Ectodermal cell (in vitro differentiated cells): ENCODE measurements around the gene CCSER1.
"Not testable (repeated sequence)": the region's sequence is repeated elsewhere in the genome, so short reads cannot be mapped to it uniquely, and the experiment has no call there.

Source experiments
- H3K27ac ChIP-seq: 2 replicates; pipeline ENCODE4 v1.7.0; 2013; ENCODE audit warnings: mild to moderate bottlenecking, low read depth, low read length; ENCODE audit not compliant: insufficient read depth, poor library complexity, severe bottlenecking
- H3K27me3 ChIP-seq: 2 replicates; pipeline ENCODE4 v1.7.0; 2013; ENCODE audit warnings: mild to moderate bottlenecking, low read length; ENCODE audit not compliant: insufficient read depth, control insufficient read depth, poor library complexity, severe bottlenecking
- H3K36me3 ChIP-seq: one replicate; pipeline ENCODE4 v1.7.0; 2013; ENCODE audit warnings: low read length; ENCODE audit not compliant: control insufficient read depth, insufficient read depth
- H3K4me1 ChIP-seq: one replicate; pipeline ENCODE4 v1.7.0; 2013; ENCODE audit warnings: low read length; ENCODE audit not compliant: control insufficient read depth, insufficient read depth
- H3K4me3 ChIP-seq: 2 replicates; pipeline ENCODE4 v1.7.0; 2013; ENCODE audit warnings: low read depth, low read length, control low read depth; ENCODE audit not compliant: insufficient read depth
- H3K9me3 ChIP-seq: 2 replicates; pipeline ENCODE4 v1.7.0; 2013; ENCODE audit warnings: mild to moderate bottlenecking, low read length, moderate library complexity; ENCODE audit not compliant: control insufficient read depth
- WGBS, 2 experiments: methylation state at CpG; one replicate each; pipeline ENCODE4 v1.1.7; 2013; ENCODE audit warnings: missing lambda C conversion rate in 2 of 2; 5-methylcytosine and 5-hydroxymethylcytosine counted together

Gene CCSER1

DNA sequence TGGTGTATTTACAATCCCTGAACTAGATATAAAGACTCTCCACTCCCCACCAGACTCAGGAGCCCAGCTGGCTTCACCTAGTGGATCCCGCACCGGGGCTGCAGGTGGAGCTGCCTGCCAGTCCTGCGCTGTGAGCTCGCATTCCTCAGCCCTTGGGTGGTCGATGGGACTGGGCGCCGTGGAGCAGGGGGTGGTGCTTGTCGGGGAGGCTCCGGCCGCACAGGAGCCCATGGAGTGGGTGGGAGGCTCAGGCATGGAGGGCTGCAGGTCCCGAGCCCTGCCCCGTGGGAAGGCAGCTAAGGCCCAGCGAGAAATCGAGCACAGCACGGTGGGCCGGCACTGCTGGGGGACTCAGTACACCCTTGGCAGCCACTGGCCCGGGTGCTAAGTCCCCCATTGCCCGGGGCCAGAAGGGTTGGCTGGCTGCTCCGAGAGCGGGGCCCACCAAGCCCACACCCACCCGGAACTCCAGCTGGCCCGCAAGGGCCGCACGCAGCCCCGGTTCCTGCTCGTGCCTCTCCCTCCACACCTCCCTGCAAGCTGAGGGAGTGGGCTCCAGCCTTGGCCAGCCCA is 1090.7 kb downstream of the CCSER1 start:
- H3K36me3 ChIP-seq, H3K4me1 ChIP-seq, H3K9me3 ChIP-seq, H3K27me3 ChIP-seq, H3K4me3 ChIP-seq, H3K27ac ChIP-seq: not testable (repeated sequence)
- WGBS, 2 experiments = 95 to 98% methylated on average over 26 of the region's 26 CpGs

DNA sequence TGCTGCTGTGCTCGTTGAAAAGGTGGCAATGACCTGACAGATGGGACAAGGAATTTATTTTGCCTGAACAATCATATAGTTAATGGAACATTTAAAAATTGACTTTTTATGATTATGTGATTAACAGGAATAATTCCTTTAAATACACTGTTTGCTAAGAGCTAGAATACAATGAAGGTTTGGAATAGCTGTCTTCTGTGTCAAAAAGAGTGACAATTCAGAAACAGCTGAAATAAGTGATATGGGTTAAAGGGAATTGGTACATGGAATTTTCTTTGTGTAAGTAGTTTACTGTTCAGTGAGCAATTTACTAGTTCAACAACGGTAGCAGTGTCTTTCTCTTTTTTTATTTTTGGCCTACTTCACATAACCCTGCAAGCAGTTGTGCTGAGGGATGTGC is 1093.1 kb downstream of the CCSER1 start:
- WGBS, 2 experiments = 83 to 92% methylated on average over 2 of the region's 2 CpGs

DNA sequence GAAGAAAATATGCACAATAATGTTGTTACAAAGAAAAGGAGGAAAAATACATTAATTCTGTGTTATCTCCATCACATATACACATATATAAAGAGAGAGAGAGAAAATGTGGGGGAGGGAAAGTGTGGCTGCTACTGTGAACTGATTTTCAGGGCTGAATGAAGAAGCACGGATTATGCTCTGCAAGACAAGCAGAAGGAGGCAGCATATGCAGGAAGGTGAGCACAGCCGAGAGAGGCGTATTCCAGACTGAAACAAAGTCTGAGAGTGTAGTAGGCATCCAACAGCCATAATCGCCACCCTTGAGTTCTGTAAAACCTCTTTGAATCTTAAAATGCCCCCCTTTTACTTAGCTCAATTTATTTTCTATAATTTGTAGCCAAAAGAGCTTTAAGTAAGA is 1094.8 kb downstream of the CCSER1 start:
- H3K27ac ChIP-seq = no peak overlapping the region
- 73 to 82% methylated on average over 3 to 4 of the region's 4 CpGs for WGBS, 2 experiments
- no peak overlapping the region for H3K4me3 ChIP-seq
- no peaks in the 10 kb centered on the region for H3K36me3 ChIP-seq
- H3K27me3 ChIP-seq = no peaks in the 10 kb centered on the region
- H3K9me3 ChIP-seq = no peaks in the 10 kb centered on the region
- H3K4me1 ChIP-seq = no peaks in the 10 kb centered on the region

More for the DNA sequence above, 1093.1 kb downstream of the CCSER1 start:
- no peaks in the 10 kb centered on the region for H3K4me1 ChIP-seq
- no peaks in the 10 kb centered on the region for H3K9me3 ChIP-seq
- no peak overlapping the region for H3K27ac ChIP-seq
- H3K4me3 ChIP-seq = no peak overlapping the region
- no peaks in the 10 kb centered on the region for H3K36me3 ChIP-seq
- no peaks in the 10 kb centered on the region for H3K27me3 ChIP-seq

DNA sequence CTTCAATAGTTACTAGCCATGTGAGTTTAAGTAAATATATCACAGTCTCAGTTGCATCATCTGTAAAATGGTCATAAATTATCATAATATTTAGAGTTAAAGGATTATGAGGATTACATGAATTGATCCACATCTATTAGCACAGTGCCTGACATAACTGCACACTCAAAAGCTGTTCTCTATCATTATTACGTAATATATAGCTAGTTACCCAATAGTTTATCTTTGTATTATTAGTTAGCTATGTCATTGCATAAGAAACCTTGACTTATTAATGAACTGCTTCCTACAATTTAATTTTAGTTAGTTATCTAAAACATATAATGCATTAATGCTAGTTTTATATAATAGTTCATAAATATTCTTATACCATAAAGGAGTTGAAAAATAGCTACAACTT is 1099.7 kb downstream of the CCSER1 start:
- Histone ChIP-seq H3K9me3 (no peaks in the 10 kb centered on the region), H3K36me3 (no peaks in the 10 kb centered on the region), H3K4me1 (no peaks in the 10 kb centered on the region), H3K27me3 (no peaks in the 10 kb centered on the region), H3K4me3 (no peak overlapping the region), H3K27ac (no peak overlapping the region)
- no CpG with 5 or more reads among the region's 1 CpG for WGBS, 2 experiments

DNA sequence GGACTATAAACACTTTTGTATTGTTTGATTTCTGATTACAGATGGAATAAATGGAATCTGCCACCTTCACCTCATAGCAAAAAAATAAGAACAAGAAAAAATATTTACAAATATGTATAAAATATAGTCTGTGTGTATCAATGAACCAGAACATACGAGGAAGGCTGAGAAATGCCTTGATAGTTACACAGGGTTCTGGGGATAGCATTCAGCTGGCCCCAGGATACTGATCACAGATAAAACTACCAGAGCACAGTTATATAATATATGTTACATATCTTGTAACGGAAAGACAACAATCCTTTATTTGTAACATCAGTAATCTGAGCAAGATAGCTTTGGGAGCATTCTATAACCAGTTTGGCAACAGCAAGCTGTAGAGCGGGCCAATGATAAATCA is 1101.5 kb downstream of the CCSER1 start:
- H3K36me3 ChIP-seq = no peaks in the 10 kb centered on the region
- H3K9me3 ChIP-seq = no peaks in the 10 kb centered on the region
- no peaks in the 10 kb centered on the region for H3K27me3 ChIP-seq
- 95 to 96% methylated on average over 2 to 3 of the region's 3 CpGs for WGBS, 2 experiments
- H3K4me3 ChIP-seq = no peak overlapping the region
- H3K27ac ChIP-seq = no peak overlapping the region
- no peaks in the 10 kb centered on the region for H3K4me1 ChIP-seq

DNA sequence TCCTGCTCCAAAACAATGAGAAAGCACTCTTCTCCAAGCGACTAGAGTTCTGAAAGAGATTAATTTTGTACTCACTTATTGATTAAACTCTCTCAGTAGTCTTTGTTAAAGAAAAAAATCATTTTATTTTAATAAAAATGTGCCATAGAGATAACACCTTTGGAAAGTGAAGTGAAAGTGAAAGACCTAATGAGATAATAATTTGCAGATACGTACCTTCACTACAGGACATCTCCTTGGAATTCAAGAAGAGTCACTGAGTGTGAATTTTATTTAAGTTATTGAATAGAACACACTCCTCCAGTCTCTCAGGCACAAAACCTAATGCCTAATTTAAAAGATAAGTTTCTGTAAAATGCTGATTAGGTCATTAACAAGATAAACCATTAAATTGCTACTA is 1106.0 kb downstream of the CCSER1 start:
- no peaks in the 10 kb centered on the region for H3K36me3 ChIP-seq
- 100% methylated on average over 1 of the region's 2 CpGs; no CpG with 5 or more reads in 1 of the 2 experiments for WGBS, 2 experiments

DNA sequence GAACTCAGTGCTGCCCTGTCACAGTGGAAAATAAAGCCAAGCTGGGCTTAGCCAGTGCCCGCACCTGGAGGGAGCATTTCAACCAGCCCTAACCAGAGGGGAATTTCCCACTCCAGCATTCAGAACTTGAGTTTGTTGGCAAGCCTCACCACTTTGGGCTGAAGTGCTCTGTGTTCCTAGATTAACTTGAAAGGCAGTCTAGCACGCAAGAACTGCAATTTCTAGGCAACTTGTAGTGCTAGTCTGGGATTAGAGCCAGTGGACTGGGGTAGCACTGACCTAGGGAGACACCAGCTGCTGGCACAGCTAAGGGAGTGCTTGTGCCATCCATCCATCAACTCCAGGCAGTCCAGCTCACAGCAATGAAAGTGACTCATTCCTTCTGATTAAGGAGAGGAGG is 1115.9 kb downstream of the CCSER1 start:
- H3K27me3 ChIP-seq = no peaks in the 10 kb centered on the region
- 92% methylated on average over 2 of the region's 2 CpGs for WGBS, 2 experiments
- no peak overlapping the region for H3K4me3 ChIP-seq
- H3K36me3 ChIP-seq = no peaks in the 10 kb centered on the region
- H3K27ac ChIP-seq = no peak overlapping the region
- no peaks in the 10 kb centered on the region for H3K9me3 ChIP-seq
- no peaks in the 10 kb centered on the region for H3K4me1 ChIP-seq

More for the DNA sequence above, 1106.0 kb downstream of the CCSER1 start:
- Histone ChIP-seq H3K27ac (no peak overlapping the region), H3K9me3 (no peaks in the 10 kb centered on the region), H3K27me3 (no peaks in the 10 kb centered on the region), H3K4me1 (no peaks in the 10 kb centered on the region), H3K4me3 (no peak overlapping the region)

DNA sequence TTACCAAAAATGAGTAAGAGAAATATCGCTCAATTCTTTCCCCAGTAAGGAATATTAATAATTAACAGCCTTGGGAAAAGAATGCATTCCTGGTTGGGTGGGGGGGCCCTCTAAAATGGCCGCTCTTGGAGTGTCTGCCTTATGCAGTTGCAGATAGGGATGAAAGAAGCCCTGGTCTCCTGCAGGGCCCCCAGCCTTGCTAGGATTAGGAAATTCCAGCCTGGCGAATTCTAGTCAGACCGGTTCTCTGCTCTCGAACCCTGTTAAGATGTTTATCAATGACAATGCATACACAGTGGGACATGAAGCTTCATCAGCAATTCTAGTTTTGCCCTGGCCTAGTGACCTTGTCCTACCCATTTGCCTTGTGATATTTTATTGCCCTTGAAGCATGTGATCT is 1128.8 kb downstream of the CCSER1 start:
- 82 to 89% methylated on average over 4 to 5 of the region's 5 CpGs for WGBS, 2 experiments
- H3K27me3 ChIP-seq = no peaks in the 10 kb centered on the region
- H3K36me3 ChIP-seq = no peaks in the 10 kb centered on the region
- no peak overlapping the region for H3K27ac ChIP-seq
- no peaks in the 10 kb centered on the region for H3K9me3 ChIP-seq
- H3K4me3 ChIP-seq = no peak overlapping the region
- H3K4me1 ChIP-seq = no peaks in the 10 kb centered on the region

DNA sequence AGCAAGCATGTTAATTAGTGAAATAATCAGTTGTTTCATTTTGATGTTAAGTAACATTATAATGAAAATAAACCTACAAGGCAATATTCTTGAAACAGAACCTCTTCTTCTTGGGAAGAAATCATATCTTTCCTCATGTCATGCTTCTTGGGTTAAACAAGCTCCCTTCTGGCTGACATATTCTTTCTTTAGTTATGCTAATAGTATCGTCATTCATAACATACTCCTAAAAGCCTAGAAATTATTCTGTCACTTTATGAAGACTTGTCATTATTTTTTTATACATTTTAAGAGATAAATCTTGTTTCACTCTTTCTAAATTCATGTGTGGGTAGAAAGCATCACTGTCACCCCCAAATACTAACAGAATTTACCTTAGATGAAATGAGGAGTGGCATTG is 1129.6 kb downstream of the CCSER1 start:
- no peaks in the 10 kb centered on the region for H3K4me1 ChIP-seq
- 100% methylated on average over 1 of the region's 1 CpG; no CpG with 5 or more reads in 1 of the 2 experiments for WGBS, 2 experiments
- H3K36me3 ChIP-seq = no peaks in the 10 kb centered on the region
- no peak overlapping the region for H3K4me3 ChIP-seq
- H3K9me3 ChIP-seq = no peaks in the 10 kb centered on the region
- no peak overlapping the region for H3K27ac ChIP-seq
- no peaks in the 10 kb centered on the region for H3K27me3 ChIP-seq

DNA sequence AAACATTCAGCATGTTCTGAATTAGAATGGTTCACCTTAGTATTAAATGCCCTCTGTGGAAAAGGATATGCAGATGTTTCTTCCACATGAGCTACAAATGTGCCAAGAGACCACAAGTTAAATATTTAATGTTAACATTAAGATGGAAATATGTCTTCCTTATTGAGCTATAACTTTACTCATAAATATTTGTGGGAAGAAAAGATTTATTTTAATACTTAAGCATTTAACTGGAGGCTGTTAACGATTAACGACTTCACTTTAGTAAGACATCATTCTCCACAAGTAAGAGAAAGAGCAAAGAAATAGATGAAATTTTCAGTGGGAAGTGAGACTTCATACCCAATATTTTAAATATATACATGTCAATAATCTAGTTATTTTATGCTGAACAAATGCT is 1130.5 kb downstream of the CCSER1 start:
- no peaks in the 10 kb centered on the region for H3K4me1 ChIP-seq
- no CpG with 5 or more reads among the region's 2 CpGs for WGBS, 2 experiments
- no peaks in the 10 kb centered on the region for H3K36me3 ChIP-seq

DNA sequence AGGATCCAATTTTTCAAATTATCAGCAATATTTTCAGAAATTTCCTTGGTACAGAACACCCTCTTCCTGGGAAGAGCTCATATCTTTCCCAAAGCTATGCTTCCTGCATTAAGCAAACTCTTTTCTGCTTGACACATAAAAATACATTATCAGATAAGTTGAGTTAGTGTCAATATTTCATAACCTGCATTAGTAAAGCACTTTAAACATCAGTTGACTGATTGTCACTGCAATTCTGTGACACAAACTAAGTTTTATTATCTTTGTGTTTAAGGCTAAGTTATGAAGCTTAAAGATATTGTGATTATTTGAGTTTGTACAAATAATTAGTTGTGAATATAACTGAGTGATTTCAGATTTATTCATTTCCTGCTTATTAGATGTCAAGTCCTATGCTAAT is 1131.1 kb downstream of the CCSER1 start:
- H3K36me3 ChIP-seq = no peaks in the 10 kb centered on the region
- no peak overlapping the region for H3K4me3 ChIP-seq
- H3K27me3 ChIP-seq = no peaks in the 10 kb centered on the region
- no peaks in the 10 kb centered on the region for H3K9me3 ChIP-seq
- H3K27ac ChIP-seq = no peak overlapping the region
- no peaks in the 10 kb centered on the region for H3K4me1 ChIP-seq

More for the DNA sequence above, 1130.5 kb downstream of the CCSER1 start:
- H3K9me3 ChIP-seq = no peaks in the 10 kb centered on the region
- no peak overlapping the region for H3K4me3 ChIP-seq
- no peak overlapping the region for H3K27ac ChIP-seq
- no peaks in the 10 kb centered on the region for H3K27me3 ChIP-seq
